GM21529 (cell line): ENCODE data around the gene NPL.
A peak's percentile ranks its signal among the peaks of the same experiment; 100 is the strongest.

Source experiments
- ATAC-seq: cut with Tn5 transposase; IDR thresholded peaks from one replicate; pipeline ENCODE4 v1.9.1; 2021; ENCODE audit not compliant: unreplicated experiment

Gene NPL

GRCh38 chr1:182778862-182779261 is 10.7 kb upstream of the NPL start:
- ATAC-seq = no peak

GRCh38 chr1:182779530-182779929 is 10.0 kb upstream of the NPL start:
- no peak for ATAC-seq

- ATAC-seq = peak; percentile 67
Measured at GRCh38 chr1:182781841-182782586, 7.6 kb upstream of the NPL start.

GRCh38 chr1:182782587-182782913 is 7.0 kb upstream of the NPL start:
- ATAC-seq = no peak

- no peak for ATAC-seq
Measured at GRCh38 chr1:182783068-182783467, 6.5 kb upstream of the NPL start.

- no peak for ATAC-seq
Measured at GRCh38 chr1:182784556-182785171, 4.9 kb upstream of the NPL start.

- no peak for ATAC-seq
Measured at GRCh38 chr1:182785181-182785580, 4.4 kb upstream of the NPL start.

- no peak for ATAC-seq
Measured at GRCh38 chr1:182786223-182786994, 3.2 kb upstream of the NPL start.

GRCh38 chr1:182786995-182787324 is 2.6 kb upstream of the NPL start:
- ATAC-seq = no peak

- no peak for ATAC-seq
Measured at GRCh38 chr1:182791281-182792179, 2.0 kb downstream of the NPL start.

GRCh38 chr1:182794091-182794490 is 4.5 kb downstream of the NPL start:
- ATAC-seq = no peak

- no peak for ATAC-seq
Measured at GRCh38 chr1:182794676-182795201, 5.2 kb downstream of the NPL start.

GRCh38 chr1:182795563-182796228 is 6.1 kb downstream of the NPL start:
- ATAC-seq = no peak

- ATAC-seq = no peak
Measured at GRCh38 chr1:182802006-182802803, 12.6 kb downstream of the NPL start.

GRCh38 chr1:182803846-182804245 is 14.3 kb downstream of the NPL start:
- no peak for ATAC-seq

- no peak for ATAC-seq
Measured at GRCh38 chr1:182806015-182806678, 16.6 kb downstream of the NPL start.

- no peak for ATAC-seq
Measured at GRCh38 chr1:182807907-182808306, 18.3 kb downstream of the NPL start.

GRCh38 chr1:182809414-182809957 is 19.9 kb downstream of the NPL start:
- no peak for ATAC-seq
